ENCODE results near the gene RPL27. TPM values are rescaled to one million over a fixed set of nuclear protein-coding genes. Genes with fewer than 3 reads are reported as not detected.
A peak's percentile ranks its signal among the peaks of the same experiment; 100 is the strongest.
"Not testable (repeated sequence)": the region's sequence is repeated elsewhere in the genome, so short reads cannot be mapped to it uniquely, and the experiment has no call there.

The RPL27 gene
- total RNA-seq = 1,000 to 10,000 TPM; 1,039 to 1,066 TPM

DNA sequence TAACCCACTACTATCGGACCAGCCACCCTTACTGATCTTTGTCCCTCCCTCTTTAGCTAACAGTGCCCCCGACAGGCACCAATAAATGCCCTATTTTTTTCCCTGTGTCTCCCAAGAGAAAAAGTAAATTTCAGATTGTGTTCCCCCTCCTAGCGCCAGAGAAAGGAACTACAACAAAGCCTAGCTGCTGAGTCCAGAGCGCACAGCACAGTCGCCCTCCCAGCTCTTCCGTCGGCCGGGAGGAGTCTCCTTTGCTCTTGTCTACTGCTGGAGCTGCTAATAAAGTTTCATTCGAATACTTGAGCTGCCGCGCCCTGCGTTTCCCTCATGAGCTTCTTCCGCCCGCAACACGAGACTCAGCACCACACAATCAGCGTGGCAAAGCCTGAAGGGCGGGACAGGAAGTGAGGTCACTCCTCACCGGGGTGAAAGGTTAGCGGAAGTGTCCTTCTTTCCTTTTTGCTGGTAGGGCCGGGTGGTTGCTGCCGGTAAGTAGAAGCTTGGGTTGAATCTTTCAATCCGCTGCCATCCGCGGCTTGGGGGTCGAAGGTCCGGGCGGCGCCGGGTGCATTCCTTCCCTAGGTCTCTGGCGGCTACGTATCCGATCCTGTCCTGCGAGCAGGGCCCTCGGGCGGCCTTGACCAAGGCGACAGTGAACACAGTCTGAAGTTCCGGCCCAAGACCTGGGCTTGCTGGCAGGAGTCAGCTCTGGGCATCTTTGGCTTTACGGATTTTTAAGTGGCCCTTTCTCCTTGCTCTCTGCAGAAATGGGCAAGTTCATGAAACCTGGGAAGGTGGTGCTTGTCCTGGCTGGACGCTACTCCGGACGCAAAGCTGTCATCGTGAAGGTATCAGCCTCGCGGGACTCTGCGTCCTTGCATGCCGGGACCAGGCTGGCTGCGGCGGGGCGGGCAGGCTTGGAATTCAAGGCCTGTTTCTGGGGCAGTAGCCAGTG lies at the start of gene RPL27:
TSS of gene RPL27 (plus strand) at position 436 of the 955 bp plus-strand sequence. CDS start at position 768, 332 bp downstream.
- peak within 1 kb of the TSS; percentile 92 for H3K4me3 Mint-ChIP-seq
- DNase-seq (peak; percentile 91), ATAC-seq (ENCODE audit: low read depth) (peak; percentile 98)
- peak within 1 kb of the TSS; percentile 84 for H3K27ac Mint-ChIP-seq
- H3K4me1 Mint-ChIP-seq = peaks cover 27% of the 10 kb centered on the region
- H3K9me3 Mint-ChIP-seq = no peaks in the 10 kb centered on the region
- H3K27me3 Mint-ChIP-seq = no peaks in the 10 kb centered on the region
- POLR2A ChIA-PET = interaction anchor here (0.6 to 2.6 kb wide), 37 partner anchors 9 to 723 kb away, joined by 3 to 65 read pairs (median 5); partner anchors contain the start of genes AARSD1, AOC2, BECN1 and BRCA1
- peaks cover 22% of the 10 kb centered on the region for H3K36me3 Mint-ChIP-seq

GRCh38 chr17:42950044-42950783 lies 48.0 kb upstream of the RPL27 start:
- peaks cover 14% of the 10 kb centered on the region for H3K36me3 Mint-ChIP-seq
- no peaks in the 10 kb centered on the region for H3K9me3 Mint-ChIP-seq
- H3K27ac Mint-ChIP-seq = no peak overlapping the region
- no peak overlapping the region for H3K4me3 Mint-ChIP-seq
- POLR2A ChIA-PET = no interaction called here
- peaks cover 9% of the 10 kb centered on the region for H3K4me1 Mint-ChIP-seq
- ATAC-seq (ENCODE audit: low read depth) (no peak), DNase-seq (no peak)
- H3K27me3 Mint-ChIP-seq = no peaks in the 10 kb centered on the region

- ATAC-seq (ENCODE audit: low read depth) = no peak
- DNase-seq = no peak
- Mint-ChIP-seq H3K4me3 (no peak overlapping the region), H3K4me1 (peaks cover 13% of the 10 kb centered on the region), H3K27me3 (no peaks in the 10 kb centered on the region), H3K36me3 (peaks cover 27% of the 10 kb centered on the region), H3K9me3 (no peaks in the 10 kb centered on the region), H3K27ac (no peak overlapping the region)
- POLR2A ChIA-PET = no interaction called here
Observed at GRCh38 chr17:42953669-42954068, 44.5 kb upstream of the RPL27 start.

DNA sequence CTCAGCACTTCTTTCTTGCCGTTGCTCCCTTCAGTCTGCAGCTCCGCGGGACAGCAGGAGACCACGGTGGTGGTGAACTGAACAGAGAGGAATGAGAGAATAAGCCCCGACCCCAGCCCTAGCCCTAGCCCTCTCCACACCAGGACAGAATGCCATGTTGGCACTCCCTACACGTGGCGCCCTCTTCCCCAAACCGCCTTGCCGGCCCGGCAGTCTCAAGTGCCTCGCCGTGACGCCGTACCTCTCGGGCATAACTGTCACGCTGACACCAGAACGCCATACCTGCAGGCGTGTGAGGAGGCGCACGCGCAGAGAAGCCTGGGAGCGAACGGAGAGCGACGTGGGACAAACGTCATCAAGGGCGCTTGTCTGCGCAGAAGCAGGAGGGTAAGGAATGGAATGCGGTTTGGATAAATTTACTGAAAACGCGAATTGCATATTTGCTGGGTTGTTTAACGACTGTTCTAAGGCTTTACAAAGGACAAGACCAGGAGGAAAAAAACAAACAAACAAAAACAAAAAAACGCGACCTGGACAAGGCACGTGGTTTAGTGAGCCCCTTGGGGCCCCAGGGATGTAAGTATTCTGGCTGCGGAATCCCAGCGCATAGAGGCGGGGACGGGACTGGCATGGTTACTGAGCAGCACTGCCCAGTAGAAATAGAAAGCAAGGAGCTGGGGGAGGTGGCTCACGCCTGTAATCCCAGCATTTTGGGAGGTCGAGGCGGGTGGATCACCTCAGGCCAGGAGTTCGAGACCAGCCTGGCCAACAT lies 33.9 kb upstream of the RPL27 start, which contains the start of gene AARSD1:
TSS of gene AARSD1 (minus strand) at position 294 of the 772 bp plus-strand sequence. CDS start at position 280, 14 bp downstream.
- no peaks in the 10 kb centered on the region for H3K27me3 Mint-ChIP-seq

GRCh38 chr17:42967925-42968324 lies 30.3 kb upstream of the RPL27 start:
- no peak overlapping the region for H3K27ac Mint-ChIP-seq
- DNase-seq (no peak), ATAC-seq (ENCODE audit: low read depth) (no peak)
- H3K36me3 Mint-ChIP-seq = peaks cover 5% of the 10 kb centered on the region
- H3K9me3 Mint-ChIP-seq = no peaks in the 10 kb centered on the region
- H3K4me1 Mint-ChIP-seq = peaks cover 11% of the 10 kb centered on the region
- H3K27me3 Mint-ChIP-seq = no peaks in the 10 kb centered on the region
- POLR2A ChIA-PET = no interaction called here
- no peak overlapping the region for H3K4me3 Mint-ChIP-seq

More for the DNA sequence above, 33.9 kb upstream of the RPL27 start, which contains the start of gene AARSD1:
- H3K4me3 Mint-ChIP-seq = peak within 1 kb of the TSS; percentile 91
- H3K27ac Mint-ChIP-seq = peak within 1 kb of the TSS; percentile 90
- ATAC-seq (ENCODE audit: low read depth) (peak; percentile 95), DNase-seq (peak; percentile 89)
- H3K9me3 Mint-ChIP-seq = no peaks in the 10 kb centered on the region
- POLR2A ChIA-PET = interaction anchor here (0.6 to 1.8 kb wide), 7 partner anchors 34 to 396 kb away, joined by 3 to 8 read pairs (median 5); partner anchors contain the start of genes PSME3 and RPL27
- H3K36me3 Mint-ChIP-seq = peaks cover 16% of the 10 kb centered on the region
- peaks cover 14% of the 10 kb centered on the region for H3K4me1 Mint-ChIP-seq

DNA sequence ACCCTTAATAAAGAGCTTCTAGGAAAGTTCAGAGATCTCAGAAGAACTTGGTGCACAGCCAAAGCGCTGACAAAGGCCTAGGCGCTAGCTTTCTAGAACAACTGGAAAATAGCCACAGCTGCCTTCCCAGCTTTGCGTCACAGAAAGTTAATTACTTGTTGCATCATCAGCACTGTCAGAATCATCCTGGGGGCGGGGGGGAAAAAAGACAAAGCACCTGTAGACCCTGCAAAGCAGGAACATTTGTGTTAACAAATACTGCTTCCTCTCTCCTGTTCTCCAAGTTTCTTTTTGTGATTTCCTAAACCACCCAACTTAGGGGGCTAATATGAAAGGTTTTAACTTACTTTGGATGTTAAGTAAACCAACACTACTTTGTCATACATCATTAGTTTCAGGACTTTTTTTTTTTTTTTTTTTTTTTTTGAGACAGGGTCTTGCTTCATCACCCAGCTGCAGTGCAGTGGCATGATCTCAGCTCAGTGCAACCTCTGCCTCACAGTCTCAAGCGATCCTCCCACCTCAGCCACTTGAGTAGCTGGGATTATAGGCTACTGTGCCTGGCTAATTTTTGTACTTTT lies 29.1 kb upstream of the RPL27 start:
- DNase-seq = no peak
- no peaks in the 10 kb centered on the region for H3K9me3 Mint-ChIP-seq
- H3K36me3 Mint-ChIP-seq = peaks cover 5% of the 10 kb centered on the region
- H3K27me3 Mint-ChIP-seq = no peaks in the 10 kb centered on the region
- H3K4me1 Mint-ChIP-seq = peaks cover 5% of the 10 kb centered on the region
- POLR2A ChIA-PET = no interaction called here
- no peak overlapping the region for H3K27ac Mint-ChIP-seq
- ATAC-seq (ENCODE audit: low read depth) = no peak
- no peak overlapping the region for H3K4me3 Mint-ChIP-seq

GRCh38 chr17:42971589-42971988 lies 26.6 kb upstream of the RPL27 start:
- ATAC-seq (ENCODE audit: low read depth) (no peak), DNase-seq (no peak)
- H3K27ac Mint-ChIP-seq = no peak overlapping the region
- H3K4me1 Mint-ChIP-seq = peaks cover 4% of the 10 kb centered on the region
- no peaks in the 10 kb centered on the region for H3K27me3 Mint-ChIP-seq
- H3K36me3 Mint-ChIP-seq = no peaks in the 10 kb centered on the region
- POLR2A ChIA-PET = no interaction called here
- H3K9me3 Mint-ChIP-seq = no peaks in the 10 kb centered on the region
- H3K4me3 Mint-ChIP-seq = no peak overlapping the region

DNA sequence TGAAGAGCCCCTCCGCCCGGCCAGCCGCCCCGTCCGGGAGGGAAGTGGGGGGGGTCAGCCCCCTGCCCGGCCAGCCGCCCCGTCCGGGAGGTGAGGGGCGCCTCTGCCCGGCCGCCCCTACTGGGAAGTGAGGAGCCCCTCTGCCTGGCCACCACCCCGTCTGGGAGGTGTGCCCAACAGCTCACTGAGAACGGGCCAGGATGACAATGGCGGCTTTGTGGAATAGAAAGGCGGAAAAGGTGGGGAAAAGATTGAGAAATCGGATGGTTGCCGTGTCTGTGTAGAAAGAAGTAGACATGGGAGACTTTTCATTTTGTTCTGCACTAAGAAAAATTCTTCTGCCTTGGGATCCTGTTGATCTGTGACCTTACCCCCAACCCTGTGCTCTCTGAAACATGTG lies 24.9 kb upstream of the RPL27 start:
- H3K4me1 Mint-ChIP-seq; DNase-seq; H3K36me3 Mint-ChIP-seq; ATAC-seq (ENCODE audit: low read depth); H3K9me3 Mint-ChIP-seq; H3K4me3 Mint-ChIP-seq; H3K27me3 Mint-ChIP-seq; POLR2A ChIA-PET; H3K27ac Mint-ChIP-seq: not testable (repeated sequence)

GRCh38 chr17:42975265-42975664 lies 23.0 kb upstream of the RPL27 start:
- Mint-ChIP-seq H3K4me1 (peaks cover 12% of the 10 kb centered on the region), H3K27ac (no peak overlapping the region), H3K27me3 (peaks cover 3% of the 10 kb centered on the region), H3K36me3 (no peaks in the 10 kb centered on the region), H3K9me3 (no peaks in the 10 kb centered on the region), H3K4me3 (no peak overlapping the region)
- DNase-seq (no peak), ATAC-seq (ENCODE audit: low read depth) (no peak)
- POLR2A ChIA-PET = interaction anchor here (0.7 kb wide), 1 partner anchor 47 kb away, joined by 3 read pairs; no protein-coding TSS in a partner anchor

- H3K9me3 Mint-ChIP-seq; ATAC-seq (ENCODE audit: low read depth); H3K27ac Mint-ChIP-seq; H3K27me3 Mint-ChIP-seq; DNase-seq; H3K36me3 Mint-ChIP-seq; POLR2A ChIA-PET; H3K4me3 Mint-ChIP-seq: not testable (repeated sequence)
- H3K4me1 Mint-ChIP-seq = peaks cover 14% of the 10 kb centered on the region
Observed at GRCh38 chr17:42975701-42976100, 22.5 kb upstream of the RPL27 start.

GRCh38 chr17:42979511-42980273 lies 18.5 kb upstream of the RPL27 start, which contains the start of gene PTGES3L:
TSS of gene PTGES3L (minus strand) at chr17:42980080. CDS start at chr17:42980053, 27 bp downstream.
- POLR2A ChIA-PET = interaction anchor here (0.5 to 0.9 kb wide), 3 partner anchors 18 to 388 kb away, joined by 3 to 4 read pairs (median 4); partner anchors contain the start of genes BECN1 and RPL27
- peaks cover 31% of the 10 kb centered on the region for H3K4me1 Mint-ChIP-seq
- ATAC-seq (ENCODE audit: low read depth) (peak; percentile 40), DNase-seq (peak; percentile 52)
- peak within 1 kb of the TSS; percentile 97 for H3K27ac Mint-ChIP-seq
- peak within 1 kb of the TSS; percentile 99 for H3K4me3 Mint-ChIP-seq
- H3K36me3 Mint-ChIP-seq = peaks cover 7% of the 10 kb centered on the region
- H3K27me3 Mint-ChIP-seq = peaks cover 3% of the 10 kb centered on the region
- no peaks in the 10 kb centered on the region for H3K9me3 Mint-ChIP-seq

All from activated naive CD8-positive, alpha-beta T cell treated with anti-CD3 and anti-CD28 coated beads, Interleukin-2, amount 10 ng/mL, durations not matched to agents 7 days and 5 days (primary cell).